ENCODE data around the gene ARHGAP27.
"Not testable (repeated sequence)": the region's sequence is repeated elsewhere in the genome, so short reads cannot be mapped to it uniquely, and the experiment has no call there.

Gene ARHGAP27

GRCh38 chr17:45432405-45433158, at the start of gene ARHGAP27:
TSS of gene ARHGAP27 (minus strand) at chr17:45432870. CDS start at chr17:45430279, 2,591 bp downstream.
- H3K9ac ChIP-seq (ENCODE audit: low read length in 2 of 2): no peak within 1 kb of the TSS
- no peaks in the 10 kb centered on the region for H3K9me3 ChIP-seq (ENCODE audit: control insufficient read depth in 2 of 2, low read length in 2 of 2)
- H3K36me3 ChIP-seq (ENCODE audit: control insufficient read depth in 2 of 2, insufficient read depth in 2 of 2, low read length in 2 of 2): peaks cover 0 to 11% of the 10 kb centered on the region in 2 donors
- H3K27me3 ChIP-seq (ENCODE audit: control insufficient read depth in 1 of 2, insufficient read depth in 2 of 2, low read length in 2 of 2): peaks cover 27 to 45% of the 10 kb centered on the region in 2 donors
- no peak within 1 kb of the TSS for H3K27ac ChIP-seq (ENCODE audit: low read length)
- H3K4me1 ChIP-seq (ENCODE audit: control insufficient read depth, insufficient read depth, low read length): peaks cover 38% of the 10 kb centered on the region
- peak within 1 kb of the TSS; percentile 46 to 67 for H3K4me3 ChIP-seq (ENCODE audit: low read length in 2 of 2)

GRCh38 chr17:45482317-45482716, 49.6 kb upstream of the ARHGAP27 start:
- H3K36me3 ChIP-seq (ENCODE audit: control insufficient read depth in 2 of 2, insufficient read depth in 2 of 2, low read length in 2 of 2); H3K9me3 ChIP-seq (ENCODE audit: control insufficient read depth in 2 of 2, low read length in 2 of 2); H3K27ac ChIP-seq (ENCODE audit: low read length); H3K27me3 ChIP-seq (ENCODE audit: control insufficient read depth in 1 of 2, insufficient read depth in 2 of 2, low read length in 2 of 2); H3K4me3 ChIP-seq (ENCODE audit: low read length in 2 of 2); H3K9ac ChIP-seq (ENCODE audit: low read length in 2 of 2); H3K4me1 ChIP-seq (ENCODE audit: control insufficient read depth, insufficient read depth, low read length): not testable (repeated sequence)

- not testable (repeated sequence) for H3K4me3 ChIP-seq (ENCODE audit: low read length in 2 of 2); H3K36me3 ChIP-seq (ENCODE audit: control insufficient read depth in 2 of 2, insufficient read depth in 2 of 2, low read length in 2 of 2); H3K9me3 ChIP-seq (ENCODE audit: control insufficient read depth in 2 of 2, low read length in 2 of 2); H3K27ac ChIP-seq (ENCODE audit: low read length); H3K27me3 ChIP-seq (ENCODE audit: control insufficient read depth in 1 of 2, insufficient read depth in 2 of 2, low read length in 2 of 2); H3K4me1 ChIP-seq (ENCODE audit: control insufficient read depth, insufficient read depth, low read length); H3K9ac ChIP-seq (ENCODE audit: low read length in 2 of 2)
These were observed 42.8 kb upstream of the ARHGAP27 start for GRCh38 chr17:45475436-45475835.

GRCh38 chr17:45472249-45472648, 39.6 kb upstream of the ARHGAP27 start:
- H3K27ac ChIP-seq (ENCODE audit: low read length); H3K9ac ChIP-seq (ENCODE audit: low read length in 2 of 2); H3K4me3 ChIP-seq (ENCODE audit: low read length in 2 of 2); H3K9me3 ChIP-seq (ENCODE audit: control insufficient read depth in 2 of 2, low read length in 2 of 2); H3K36me3 ChIP-seq (ENCODE audit: control insufficient read depth in 2 of 2, insufficient read depth in 2 of 2, low read length in 2 of 2); H3K4me1 ChIP-seq (ENCODE audit: control insufficient read depth, insufficient read depth, low read length); H3K27me3 ChIP-seq (ENCODE audit: control insufficient read depth in 1 of 2, insufficient read depth in 2 of 2, low read length in 2 of 2): not testable (repeated sequence)

GRCh38 chr17:45469204-45469563, 36.5 kb upstream of the ARHGAP27 start:
- H3K4me1 ChIP-seq (ENCODE audit: control insufficient read depth, insufficient read depth, low read length); H3K36me3 ChIP-seq (ENCODE audit: control insufficient read depth in 2 of 2, insufficient read depth in 2 of 2, low read length in 2 of 2); H3K27me3 ChIP-seq (ENCODE audit: control insufficient read depth in 1 of 2, insufficient read depth in 2 of 2, low read length in 2 of 2); H3K4me3 ChIP-seq (ENCODE audit: low read length in 2 of 2); H3K27ac ChIP-seq (ENCODE audit: low read length); H3K9me3 ChIP-seq (ENCODE audit: control insufficient read depth in 2 of 2, low read length in 2 of 2); H3K9ac ChIP-seq (ENCODE audit: low read length in 2 of 2): not testable (repeated sequence)

GRCh38 chr17:45468293-45469203, 35.9 kb upstream of the ARHGAP27 start:
- H3K27me3 ChIP-seq (ENCODE audit: control insufficient read depth in 1 of 2, insufficient read depth in 2 of 2, low read length in 2 of 2); H3K9ac ChIP-seq (ENCODE audit: low read length in 2 of 2); H3K4me3 ChIP-seq (ENCODE audit: low read length in 2 of 2); H3K36me3 ChIP-seq (ENCODE audit: control insufficient read depth in 2 of 2, insufficient read depth in 2 of 2, low read length in 2 of 2); H3K9me3 ChIP-seq (ENCODE audit: control insufficient read depth in 2 of 2, low read length in 2 of 2); H3K4me1 ChIP-seq (ENCODE audit: control insufficient read depth, insufficient read depth, low read length); H3K27ac ChIP-seq (ENCODE audit: low read length): not testable (repeated sequence)

- H3K27ac ChIP-seq (ENCODE audit: low read length): not testable (repeated sequence)
These were observed 29.1 kb upstream of the ARHGAP27 start for GRCh38 chr17:45461524-45462327.

GRCh38 chr17:45460422-45460821, 27.8 kb upstream of the ARHGAP27 start:
- H3K27me3 ChIP-seq (ENCODE audit: control insufficient read depth in 1 of 2, insufficient read depth in 2 of 2, low read length in 2 of 2); H3K4me3 ChIP-seq (ENCODE audit: low read length in 2 of 2); H3K4me1 ChIP-seq (ENCODE audit: control insufficient read depth, insufficient read depth, low read length); H3K27ac ChIP-seq (ENCODE audit: low read length); H3K9ac ChIP-seq (ENCODE audit: low read length in 2 of 2); H3K36me3 ChIP-seq (ENCODE audit: control insufficient read depth in 2 of 2, insufficient read depth in 2 of 2, low read length in 2 of 2); H3K9me3 ChIP-seq (ENCODE audit: control insufficient read depth in 2 of 2, low read length in 2 of 2): not testable (repeated sequence)

More at GRCh38 chr17:45461524-45462327, 29.1 kb upstream of the ARHGAP27 start:
- H3K4me3 ChIP-seq (ENCODE audit: low read length in 2 of 2); H3K4me1 ChIP-seq (ENCODE audit: control insufficient read depth, insufficient read depth, low read length); H3K9me3 ChIP-seq (ENCODE audit: control insufficient read depth in 2 of 2, low read length in 2 of 2); H3K27me3 ChIP-seq (ENCODE audit: control insufficient read depth in 1 of 2, insufficient read depth in 2 of 2, low read length in 2 of 2); H3K9ac ChIP-seq (ENCODE audit: low read length in 2 of 2); H3K36me3 ChIP-seq (ENCODE audit: control insufficient read depth in 2 of 2, insufficient read depth in 2 of 2, low read length in 2 of 2): not testable (repeated sequence)

- not testable (repeated sequence) for H3K36me3 ChIP-seq (ENCODE audit: control insufficient read depth in 2 of 2, insufficient read depth in 2 of 2, low read length in 2 of 2); H3K4me3 ChIP-seq (ENCODE audit: low read length in 2 of 2); H3K27me3 ChIP-seq (ENCODE audit: control insufficient read depth in 1 of 2, insufficient read depth in 2 of 2, low read length in 2 of 2); H3K9me3 ChIP-seq (ENCODE audit: control insufficient read depth in 2 of 2, low read length in 2 of 2); H3K9ac ChIP-seq (ENCODE audit: low read length in 2 of 2); H3K4me1 ChIP-seq (ENCODE audit: control insufficient read depth, insufficient read depth, low read length); H3K27ac ChIP-seq (ENCODE audit: low read length)
These were observed 21.7 kb upstream of the ARHGAP27 start for GRCh38 chr17:45454341-45454740.

GRCh38 chr17:45453731-45454130, 21.1 kb upstream of the ARHGAP27 start:
- H3K27ac ChIP-seq (ENCODE audit: low read length); H3K4me1 ChIP-seq (ENCODE audit: control insufficient read depth, insufficient read depth, low read length); H3K9me3 ChIP-seq (ENCODE audit: control insufficient read depth in 2 of 2, low read length in 2 of 2); H3K9ac ChIP-seq (ENCODE audit: low read length in 2 of 2); H3K36me3 ChIP-seq (ENCODE audit: control insufficient read depth in 2 of 2, insufficient read depth in 2 of 2, low read length in 2 of 2); H3K27me3 ChIP-seq (ENCODE audit: control insufficient read depth in 1 of 2, insufficient read depth in 2 of 2, low read length in 2 of 2); H3K4me3 ChIP-seq (ENCODE audit: low read length in 2 of 2): not testable (repeated sequence)

Data from stomach smooth muscle (tissue), 2 donors.